SKM-1 (cell line): ENCODE data around the gene FHOD3.

Experiments
- DNase-seq: peaks from one replicate; lab custom pipeline; 2025; ENCODE audit not compliant: unreplicated experiment; lab: John Stamatoyannopoulos, UW

Gene FHOD3

GRCh38 chr18:36378205-36378604, 80.7 kb downstream of the FHOD3 start:
- DNase-seq, result no peak

GRCh38 chr18:36379435-36379984, 82.0 kb downstream of the FHOD3 start:
- no peak for DNase-seq

- no peak for DNase-seq
Measured at GRCh38 chr18:36380173-36380827, 82.8 kb downstream of the FHOD3 start.

- DNase-seq, result no peak
Measured at GRCh38 chr18:36381075-36381474, 83.6 kb downstream of the FHOD3 start.

GRCh38 chr18:36382854-36383253, 85.3 kb downstream of the FHOD3 start:
- DNase-seq, result no peak

GRCh38 chr18:36386150-36386920, 88.8 kb downstream of the FHOD3 start:
- no peak for DNase-seq

- DNase-seq, result no peak
Measured at GRCh38 chr18:36387310-36387709, 89.8 kb downstream of the FHOD3 start.

GRCh38 chr18:36388310-36388709, 90.8 kb downstream of the FHOD3 start:
- no peak for DNase-seq

- no peak for DNase-seq
Measured at GRCh38 chr18:36389027-36389426, 91.5 kb downstream of the FHOD3 start.

GRCh38 chr18:36389811-36390581, 92.5 kb downstream of the FHOD3 start:
- no peak for DNase-seq

GRCh38 chr18:36391426-36392145, 94.1 kb downstream of the FHOD3 start:
- DNase-seq, result no peak

- no peak for DNase-seq
Measured at GRCh38 chr18:36392164-36392978, 94.9 kb downstream of the FHOD3 start.

- no peak for DNase-seq
Measured at GRCh38 chr18:36392979-36393287, 95.4 kb downstream of the FHOD3 start.

- DNase-seq, result no peak
Measured at GRCh38 chr18:36394486-36394885, 97.0 kb downstream of the FHOD3 start.

GRCh38 chr18:36396190-36396589, 98.7 kb downstream of the FHOD3 start:
- DNase-seq, result no peak

- DNase-seq, result no peak
Measured at GRCh38 chr18:36397033-36397432, 99.5 kb downstream of the FHOD3 start.

- DNase-seq, result no peak
Measured at GRCh38 chr18:36398419-36398818, 100.9 kb downstream of the FHOD3 start.

- DNase-seq, result no peak
Measured at GRCh38 chr18:36399055-36399454, 101.5 kb downstream of the FHOD3 start.

- no peak for DNase-seq
Measured at GRCh38 chr18:36401462-36401861, 103.9 kb downstream of the FHOD3 start.

- DNase-seq, result no peak
Measured at GRCh38 chr18:36402765-36403396, 105.4 kb downstream of the FHOD3 start.
